ENCODE measurements around the gene PTPRB. TPM values are rescaled to one million over a fixed set of nuclear protein-coding genes. Genes with fewer than 3 reads are reported as not detected.

PTPRB gene
- total RNA-seq, 2 donors from 2014 or later = 0.22 TPM; not detected in 1

DNA sequence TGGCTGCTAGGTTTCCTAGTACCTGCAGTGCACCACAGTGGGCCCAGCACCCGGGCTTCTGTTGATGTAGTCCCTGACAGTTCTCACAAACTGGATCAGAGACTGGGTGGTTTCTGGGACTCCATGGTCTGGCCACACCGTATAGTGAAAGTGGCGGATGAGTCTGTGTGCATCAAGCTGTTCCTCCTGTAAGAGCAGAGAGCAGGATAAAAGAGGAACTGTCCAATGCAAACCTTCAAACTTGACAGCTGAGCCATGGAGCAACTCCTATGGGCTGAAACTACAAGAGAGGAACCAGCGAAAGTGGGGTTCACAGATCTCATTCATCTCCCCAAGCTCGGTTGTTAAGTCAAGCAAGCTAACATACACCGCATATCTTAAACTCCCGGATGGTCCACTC, 102.8 kb downstream of the PTPRB start:
- no peak overlapping the region for H3K27ac ChIP-seq (ENCODE audit: low read depth, low read length)
- no peak overlapping the region for H3K27ac Mint-ChIP-seq
- H3K27me3 ChIP-seq (ENCODE audit: control insufficient read depth, insufficient read depth, low read length, poor library complexity, severe bottlenecking) = no peaks in the 10 kb centered on the region
- DNase-seq = no peak
- no peak overlapping the region for H3K9ac ChIP-seq (ENCODE audit: extremely low read depth, low read length, poor library complexity, severe bottlenecking)
- no peak overlapping the region for H3K4me3 Mint-ChIP-seq
- H3K36me3 Mint-ChIP-seq (ENCODE audit: low read depth) = no peaks in the 10 kb centered on the region
- no peak overlapping the region for H3K4me3 ChIP-seq (ENCODE audit: low read length)
- no peaks in the 10 kb centered on the region for H3K9me3 Mint-ChIP-seq
- WGBS, 2 experiments (ENCODE audit: insufficient coverage in 1 of 2, insufficient read length in 1 of 2) = 82 to 88% methylated on average over 6 to 7 of the region's 7 CpGs
- no peaks in the 10 kb centered on the region for H3K9me3 ChIP-seq (ENCODE audit: control insufficient read depth, low read length)
- H3K4me1 ChIP-seq (ENCODE audit: control insufficient read depth, insufficient read depth, low read length) = no peaks in the 10 kb centered on the region
- H3K4me1 Mint-ChIP-seq = peaks cover 12% of the 10 kb centered on the region
- no peaks in the 10 kb centered on the region for H3K27me3 Mint-ChIP-seq (ENCODE audit: insufficient read depth)
- TF ChIP-seq, protein P1, sequence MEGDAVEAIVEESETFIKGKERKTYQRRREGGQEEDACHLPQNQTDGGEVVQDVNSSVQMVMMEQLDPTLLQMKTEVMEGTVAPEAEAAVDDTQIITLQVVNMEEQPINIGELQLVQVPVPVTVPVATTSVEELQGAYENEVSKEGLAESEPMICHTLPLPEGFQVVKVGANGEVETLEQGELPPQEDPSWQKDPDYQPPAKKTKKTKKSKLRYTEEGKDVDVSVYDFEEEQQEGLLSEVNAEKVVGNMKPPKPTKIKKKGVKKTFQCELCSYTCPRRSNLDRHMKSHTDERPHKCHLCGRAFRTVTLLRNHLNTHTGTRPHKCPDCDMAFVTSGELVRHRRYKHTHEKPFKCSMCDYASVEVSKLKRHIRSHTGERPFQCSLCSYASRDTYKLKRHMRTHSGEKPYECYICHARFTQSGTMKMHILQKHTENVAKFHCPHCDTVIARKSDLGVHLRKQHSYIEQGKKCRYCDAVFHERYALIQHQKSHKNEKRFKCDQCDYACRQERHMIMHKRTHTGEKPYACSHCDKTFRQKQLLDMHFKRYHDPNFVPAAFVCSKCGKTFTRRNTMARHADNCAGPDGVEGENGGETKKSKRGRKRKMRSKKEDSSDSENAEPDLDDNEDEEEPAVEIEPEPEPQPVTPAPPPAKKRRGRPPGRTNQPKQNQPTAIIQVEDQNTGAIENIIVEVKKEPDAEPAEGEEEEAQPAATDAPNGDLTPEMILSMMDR (conservative IDR thresholded peaks at IDR 0.05) = no peak
- no peaks in the 10 kb centered on the region for H3K36me3 ChIP-seq (ENCODE audit: control insufficient read depth, insufficient read depth, low read length)

DNA sequence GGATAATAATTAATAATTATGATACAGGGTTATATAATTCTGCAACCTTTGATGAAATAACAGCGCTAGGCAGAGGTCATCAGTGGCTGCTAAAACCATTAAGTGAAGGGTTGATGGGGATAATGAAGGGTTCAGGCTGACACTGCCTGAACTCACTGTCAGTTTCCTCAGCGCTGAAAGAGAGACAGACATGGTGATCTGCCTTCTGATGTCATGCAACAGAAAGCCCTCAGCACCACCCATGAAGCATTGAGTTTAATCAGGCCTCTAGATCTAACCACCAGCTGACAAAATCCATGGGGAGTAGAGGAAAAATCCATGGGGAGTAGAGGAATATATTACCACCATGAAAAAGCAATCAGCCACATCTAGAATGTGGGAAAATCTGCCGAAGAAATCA, 107.6 kb downstream of the PTPRB start:
- Mint-ChIP-seq H3K27ac (no peak overlapping the region), H3K4me3 (no peak overlapping the region), H3K27me3 (ENCODE audit: insufficient read depth) (no peaks in the 10 kb centered on the region), H3K36me3 (ENCODE audit: low read depth) (no peaks in the 10 kb centered on the region), H3K9me3 (no peaks in the 10 kb centered on the region), H3K4me1 (peaks cover 4% of the 10 kb centered on the region)
- H3K9ac ChIP-seq (ENCODE audit: extremely low read depth, low read length, poor library complexity, severe bottlenecking) = no peak overlapping the region
- no peak overlapping the region for H3K4me3 ChIP-seq (ENCODE audit: low read length)
- no peaks in the 10 kb centered on the region for H3K27me3 ChIP-seq (ENCODE audit: control insufficient read depth, insufficient read depth, low read length, poor library complexity, severe bottlenecking)
- no peaks in the 10 kb centered on the region for H3K9me3 ChIP-seq (ENCODE audit: control insufficient read depth, low read length)
- TF ChIP-seq, protein P1 (conservative IDR thresholded peaks at IDR 0.05) = no peak
- H3K27ac ChIP-seq (ENCODE audit: low read depth, low read length) = no peak overlapping the region
- no peaks in the 10 kb centered on the region for H3K4me1 ChIP-seq (ENCODE audit: control insufficient read depth, insufficient read depth, low read length)
- no peaks in the 10 kb centered on the region for H3K36me3 ChIP-seq (ENCODE audit: control insufficient read depth, insufficient read depth, low read length)
- 91 to 100% methylated on average over 2 to 3 of the region's 3 CpGs for WGBS, 2 experiments (ENCODE audit: insufficient coverage in 1 of 2, insufficient read length in 1 of 2)
- peak; percentile 15 for DNase-seq

DNA sequence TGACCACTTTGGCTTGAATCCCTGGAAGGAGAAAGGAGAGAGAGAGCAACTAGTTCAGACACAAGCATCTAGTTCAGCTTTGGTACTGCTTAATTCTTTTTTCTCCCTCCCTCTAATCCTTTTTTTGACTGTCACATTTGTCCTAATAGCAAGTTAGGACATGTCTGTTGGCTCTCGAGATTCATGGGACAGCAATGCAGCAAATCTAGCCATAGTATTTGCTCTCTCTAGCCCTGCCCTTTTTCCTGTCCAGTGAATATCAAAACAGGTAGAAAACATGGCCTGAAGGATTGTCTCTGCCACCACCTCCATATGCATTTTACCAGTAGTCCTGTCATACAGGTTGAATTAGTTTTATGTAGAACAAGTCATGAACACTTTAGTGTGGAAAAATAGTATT, 116.4 kb downstream of the PTPRB start:
- Mint-ChIP-seq H3K9me3 (peaks cover 8% of the 10 kb centered on the region), H3K27me3 (ENCODE audit: insufficient read depth) (no peaks in the 10 kb centered on the region), H3K36me3 (ENCODE audit: low read depth) (no peaks in the 10 kb centered on the region), H3K27ac (no peak overlapping the region), H3K4me1 (no peaks in the 10 kb centered on the region), H3K4me3 (no peak overlapping the region)
- WGBS, 2 experiments (ENCODE audit: insufficient coverage in 1 of 2, insufficient read length in 1 of 2) = 73 to 85% methylated on average over 1 of the region's 1 CpG
- no peak for DNase-seq
- no peak overlapping the region for H3K27ac ChIP-seq (ENCODE audit: low read depth, low read length)
- no peak overlapping the region for H3K4me3 ChIP-seq (ENCODE audit: low read length)
- no peaks in the 10 kb centered on the region for H3K27me3 ChIP-seq (ENCODE audit: control insufficient read depth, insufficient read depth, low read length, poor library complexity, severe bottlenecking)
- H3K36me3 ChIP-seq (ENCODE audit: control insufficient read depth, insufficient read depth, low read length) = no peaks in the 10 kb centered on the region
- H3K4me1 ChIP-seq (ENCODE audit: control insufficient read depth, insufficient read depth, low read length) = no peaks in the 10 kb centered on the region
- TF ChIP-seq, protein P1 (conservative IDR thresholded peaks at IDR 0.05) = no peak
- H3K9me3 ChIP-seq (ENCODE audit: control insufficient read depth, low read length) = peaks cover 13% of the 10 kb centered on the region
- no peak overlapping the region for H3K9ac ChIP-seq (ENCODE audit: extremely low read depth, low read length, poor library complexity, severe bottlenecking)
